Gastrocnemius medialis (tissue), 4 donors: Measurements from ENCODE around the gene CTDSP1. TPM values are rescaled to one million over a fixed set of nuclear protein-coding genes. Genes with fewer than 3 reads are reported as not detected.
A peak's percentile ranks its signal among the peaks of the same experiment; 100 is the strongest.

ENCODE experiments used
- ATAC-seq, 2 donors: fragments of 150-250 bp; one replicate each; pipeline ENCODE4 v1.9.1; 2016
- DNase-seq, 2 donors: peaks; one replicate each; pipeline ENCODE4 v3.0.0-alpha.2; 2019
- H3K27ac ChIP-seq, 4 donors: fragments of 200-600 bp; sonication (generic); 1 replicate in 1 of 4; 2 replicates in 3 of 4; pipeline ENCODE4 v1.5.1; 2016 to 2018; ENCODE audit warnings: mild to moderate bottlenecking in 2 of 4, moderate library complexity in 1 of 4
- H3K27me3 ChIP-seq, 3 donors: fragments of 200-600 bp; sonication (generic) in 2 of 3; 1 replicate in 1 of 3; 2 replicates in 2 of 3; pipeline versions ENCODE4 v1.5.1 to v1.6.0; 2016 to 2019; ENCODE audit warnings: mild to moderate bottlenecking in 1 of 3, moderate library complexity in 1 of 3
- H3K36me3 ChIP-seq, 2 donors: fragments of 200-600 bp; sonication (generic) in 1 of 2; one replicate each; pipeline ENCODE4 v1.5.1; 2017 to 2018
- H3K4me1 ChIP-seq, 2 donors: fragments of 200-600 bp; sonication (generic) in 1 of 2; one replicate each; pipeline ENCODE4 v1.5.1; 2016 to 2017; ENCODE audit warnings: mild to moderate bottlenecking in 2 of 2
- H3K4me3 ChIP-seq, 4 donors: fragments of 200-600 bp; sonication (generic) in 3 of 4; 1 replicate in 1 of 4; 2 replicates in 3 of 4; pipeline ENCODE4 v1.5.1; 2016 to 2019; ENCODE audit warnings: mild to moderate bottlenecking in 2 of 4
- H3K9me3 ChIP-seq, 3 donors: fragments of 200-600 bp; sonication (generic) in 2 of 3; 1 replicate in 1 of 3; 2 replicates in 2 of 3; pipeline ENCODE4 v1.5.1; 2016 to 2019
- POLR2A ChIP-seq, 2 donors: fragments of 450-650 bp; IDR thresholded peaks; one replicate each; pipeline ENCODE4 v1.6.1; 2017; ENCODE audit warnings: antibody characterized with exemption in 2 of 2, mild to moderate bottlenecking in 2 of 2, moderate library complexity in 2 of 2
- in situ Hi-C, 4 donors: fragments of 200-750 bp; cut with MboI; loops; one replicate each; pipeline versions ENCODE4 v1.15.0 to v1.8.0; 2017; ENCODE audit warnings: low sequenced_read_pairs in 4 of 4
- intact Hi-C: fragments of 100-400 bp; cut with DNase I; formaldehyde crosslinking; loops from one replicate; pipeline ENCODE4 v1.15.1; 2023; ENCODE audit warnings: low total_unique reads
- total RNA-seq, 4 donors: library from RNA; depleted of rRNA; stranded (reverse); fragments of >200 nt; gene quantifications; one replicate each; pipeline versions ENCODE4 v1.1.0 to v1.2.3, GENCODE V29; 2016
- TF ChIP-seq, protein P1 (sequence below), 5 experiments: fragments of 450-650 bp in 3 of 5; fragments of 200-600 bp in 2 of 5; sonication (generic) in 2 of 5; IDR thresholded peaks in 4 of 5; conservative IDR thresholded peaks in 1 of 5; 1 replicate in 4 of 5; 2 replicates in 1 of 5; pipeline ENCODE4 v1.5.1; 2016 to 2019; ENCODE audit warnings: antibody characterized with exemption in 5 of 5, mild to moderate bottlenecking in 3 of 5, moderate library complexity in 3 of 5

CTDSP1 gene
- total RNA-seq, 4 donors from 2014 or later: 46.7 to 77.4 (median 53.6) TPM

DNA sequence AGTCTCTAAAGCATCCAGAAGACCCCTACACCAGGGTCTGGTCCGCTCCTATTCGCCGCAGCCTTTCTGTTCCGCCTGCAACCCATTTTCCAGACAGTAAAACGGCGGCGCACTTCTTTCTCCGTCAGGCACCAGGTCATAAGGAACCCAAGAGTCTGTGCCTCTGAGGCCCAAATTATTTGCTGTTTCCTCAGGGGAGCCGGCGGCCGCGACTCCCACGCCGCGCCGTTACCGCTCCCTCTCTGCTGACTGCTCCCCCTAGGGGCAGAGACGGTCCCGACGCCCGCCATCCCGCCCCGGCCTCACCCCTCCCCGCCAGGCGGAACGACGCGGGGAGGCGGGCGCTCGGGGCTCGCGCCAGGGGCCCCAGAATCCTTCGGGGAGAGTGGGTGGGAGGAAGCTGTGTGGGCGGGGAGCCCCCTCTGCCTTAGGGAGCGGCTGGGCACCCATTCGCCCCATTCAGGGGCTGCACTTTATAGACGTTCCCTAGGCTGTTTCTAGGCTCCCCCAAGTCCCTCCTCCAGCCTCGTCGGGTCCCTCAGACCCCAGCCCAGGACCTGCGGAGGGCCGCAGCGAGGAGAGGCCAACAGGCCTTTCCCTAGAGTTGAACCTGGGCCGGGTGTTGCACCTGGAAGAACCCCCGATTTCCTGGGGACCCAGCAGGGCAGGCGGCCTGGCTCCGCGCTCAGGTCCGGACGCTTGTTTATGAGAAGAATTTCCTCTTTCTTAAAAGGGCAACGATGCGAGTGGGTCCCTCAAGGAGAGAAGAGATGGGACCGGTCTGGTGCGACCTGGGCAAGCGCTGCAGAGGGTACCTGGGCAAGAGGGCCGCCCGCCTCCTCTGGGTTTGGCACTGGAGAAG lies 3.6 kb upstream of the CTDSP1 start:
- peak; percentile 30 to 44 for TF ChIP-seq POLR2A (IDR thresholded peaks at IDR 0.05)
- TF ChIP-seq, protein P1, sequence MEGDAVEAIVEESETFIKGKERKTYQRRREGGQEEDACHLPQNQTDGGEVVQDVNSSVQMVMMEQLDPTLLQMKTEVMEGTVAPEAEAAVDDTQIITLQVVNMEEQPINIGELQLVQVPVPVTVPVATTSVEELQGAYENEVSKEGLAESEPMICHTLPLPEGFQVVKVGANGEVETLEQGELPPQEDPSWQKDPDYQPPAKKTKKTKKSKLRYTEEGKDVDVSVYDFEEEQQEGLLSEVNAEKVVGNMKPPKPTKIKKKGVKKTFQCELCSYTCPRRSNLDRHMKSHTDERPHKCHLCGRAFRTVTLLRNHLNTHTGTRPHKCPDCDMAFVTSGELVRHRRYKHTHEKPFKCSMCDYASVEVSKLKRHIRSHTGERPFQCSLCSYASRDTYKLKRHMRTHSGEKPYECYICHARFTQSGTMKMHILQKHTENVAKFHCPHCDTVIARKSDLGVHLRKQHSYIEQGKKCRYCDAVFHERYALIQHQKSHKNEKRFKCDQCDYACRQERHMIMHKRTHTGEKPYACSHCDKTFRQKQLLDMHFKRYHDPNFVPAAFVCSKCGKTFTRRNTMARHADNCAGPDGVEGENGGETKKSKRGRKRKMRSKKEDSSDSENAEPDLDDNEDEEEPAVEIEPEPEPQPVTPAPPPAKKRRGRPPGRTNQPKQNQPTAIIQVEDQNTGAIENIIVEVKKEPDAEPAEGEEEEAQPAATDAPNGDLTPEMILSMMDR (IDR thresholded peaks at IDR 0.05 in 4 of 5, conservative IDR thresholded peaks at IDR 0.05 in 1 of 5): peak; percentile 92 to 99 (median 95)
- intact Hi-C loops: loop anchor here (1.0 to 10.0 kb wide), 8 partner anchors 95 to 1984 kb away; partner anchors contain the start of genes BCS1L, CNOT9, PRKAG3 and RNF25
- DNase-seq: peak; percentile 81 to 91
- Histone ChIP-seq H3K27ac (peak overlapping the region; percentile 97 to 100 (median 98)), H3K4me3 (peak overlapping the region; percentile 87 to 99 (median 93)), H3K27me3 (no peaks in the 10 kb centered on the region), H3K36me3 (no peaks in the 10 kb centered on the region), H3K4me1 (peaks cover 17 to 29% of the 10 kb centered on the region in 2 donors), H3K9me3 (no peaks in the 10 kb centered on the region)
- in situ Hi-C loops: loop anchor here in 1 of 4 donors (10.0 kb wide), 1 partner anchor 121 kb away; the partner anchor contains the start of genes AAMP and PNKD
- ATAC-seq: peak; percentile 57 to 59

DNA sequence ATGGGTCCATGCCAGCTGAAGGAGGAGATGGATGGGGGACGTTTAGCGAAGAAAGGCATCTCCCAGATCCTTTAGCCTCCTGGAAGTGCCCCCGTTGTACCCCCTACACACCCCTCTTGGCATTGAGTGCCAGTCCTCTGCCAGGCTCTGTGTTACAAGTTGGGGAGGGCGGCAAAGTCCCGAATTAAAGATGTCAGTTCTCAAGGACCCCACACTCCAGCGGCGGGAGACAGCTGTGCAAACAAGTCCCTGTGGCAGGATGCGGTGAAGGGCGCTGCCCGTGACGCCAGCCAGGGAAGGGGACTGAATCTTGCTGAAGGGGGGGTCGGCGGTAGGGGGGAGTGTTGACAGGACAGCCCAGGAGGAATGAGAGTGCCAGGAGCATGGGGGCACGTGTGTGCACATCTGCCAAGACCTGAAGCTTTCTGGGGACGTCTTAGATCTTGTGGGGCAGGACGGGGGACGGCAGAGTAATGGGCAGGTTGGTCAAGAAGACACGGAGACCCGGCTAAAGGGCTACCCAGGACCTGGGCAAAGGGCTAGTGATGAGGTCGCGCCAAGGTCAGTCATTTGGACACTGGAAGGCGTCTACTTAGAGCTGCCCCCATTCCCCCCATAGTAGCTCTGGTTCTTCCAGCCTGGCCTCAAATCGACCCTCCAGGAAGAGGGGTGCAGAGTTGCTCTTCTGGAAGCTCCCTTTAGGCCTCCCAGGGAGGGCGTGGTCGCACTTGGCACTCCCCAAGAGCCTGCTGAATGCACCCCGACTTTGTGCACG lies 2.8 kb upstream of the CTDSP1 start:
- intact Hi-C loops (loop anchor here (1.0 to 10.0 kb wide), 8 partner anchors 96 to 1985 kb away; partner anchors contain the start of genes BCS1L, CNOT9, PRKAG3 and RNF25), in situ Hi-C loops (loop anchor here in 1 of 4 donors (10.0 kb wide), 1 partner anchor 122 kb away; the partner anchor contains the start of genes AAMP and PNKD)
- peak overlapping the region; percentile 97 to 100 (median 98) for H3K27ac ChIP-seq
- H3K9me3 ChIP-seq: no peaks in the 10 kb centered on the region
- DNase-seq: peak in 1 of 2 donors; percentile 68
- ATAC-seq: no peak
- H3K4me3 ChIP-seq: peak overlapping the region; percentile 87 to 99 (median 93)
- TF ChIP-seq, protein P1 (IDR thresholded peaks at IDR 0.05 in 4 of 5, conservative IDR thresholded peaks at IDR 0.05 in 1 of 5): no peak
- peak in 1 of 2 donors; percentile 8 for TF ChIP-seq POLR2A (IDR thresholded peaks at IDR 0.05)
- peaks cover 0 to 8% of the 10 kb centered on the region in 2 donors for H3K36me3 ChIP-seq
- peaks cover 25 to 37% of the 10 kb centered on the region in 2 donors for H3K4me1 ChIP-seq
- no peaks in the 10 kb centered on the region for H3K27me3 ChIP-seq

DNA sequence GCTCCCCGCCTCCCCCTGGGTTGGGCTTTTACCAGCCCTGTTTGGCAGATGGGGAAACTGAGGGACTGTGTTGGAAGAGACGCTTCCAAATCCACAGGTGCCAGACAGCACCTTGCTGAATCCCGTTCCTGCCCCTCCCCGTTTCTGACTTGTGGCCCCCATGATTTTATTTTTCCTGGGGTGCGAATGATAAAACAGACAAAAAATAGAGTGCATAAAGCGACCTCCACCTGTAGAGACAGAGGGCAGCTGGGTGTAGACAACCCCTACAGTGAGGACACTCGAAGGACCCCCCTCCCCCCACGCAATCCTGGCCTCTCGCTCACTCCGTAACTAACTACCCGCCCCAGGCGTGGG lies 2.2 kb upstream of the CTDSP1 start:
- intact Hi-C loops (loop anchor here (5.0 to 10.0 kb wide), 4 partner anchors 260 to 1985 kb away; partner anchors contain the start of genes BCS1L, PRKAG3, RNF25 and SMARCAL1), in situ Hi-C loops (loop anchor here in 1 of 4 donors (10.0 kb wide), 1 partner anchor 123 kb away; the partner anchor contains the start of genes AAMP and PNKD)
- Histone ChIP-seq H3K27ac (peak overlapping the region; percentile 97 to 100 (median 98)), H3K4me3 (peak overlapping the region; percentile 87 to 99 (median 93)), H3K4me1 (peaks cover 30 to 43% of the 10 kb centered on the region in 2 donors), H3K36me3 (peaks cover 0 to 14% of the 10 kb centered on the region in 2 donors), H3K27me3 (no peaks in the 10 kb centered on the region), H3K9me3 (no peaks in the 10 kb centered on the region)
- TF ChIP-seq, protein P1 (IDR thresholded peaks at IDR 0.05 in 4 of 5, conservative IDR thresholded peaks at IDR 0.05 in 1 of 5): no peak
- TF ChIP-seq POLR2A (IDR thresholded peaks at IDR 0.05): no peak
- ATAC-seq: no peak
- no peak for DNase-seq

DNA sequence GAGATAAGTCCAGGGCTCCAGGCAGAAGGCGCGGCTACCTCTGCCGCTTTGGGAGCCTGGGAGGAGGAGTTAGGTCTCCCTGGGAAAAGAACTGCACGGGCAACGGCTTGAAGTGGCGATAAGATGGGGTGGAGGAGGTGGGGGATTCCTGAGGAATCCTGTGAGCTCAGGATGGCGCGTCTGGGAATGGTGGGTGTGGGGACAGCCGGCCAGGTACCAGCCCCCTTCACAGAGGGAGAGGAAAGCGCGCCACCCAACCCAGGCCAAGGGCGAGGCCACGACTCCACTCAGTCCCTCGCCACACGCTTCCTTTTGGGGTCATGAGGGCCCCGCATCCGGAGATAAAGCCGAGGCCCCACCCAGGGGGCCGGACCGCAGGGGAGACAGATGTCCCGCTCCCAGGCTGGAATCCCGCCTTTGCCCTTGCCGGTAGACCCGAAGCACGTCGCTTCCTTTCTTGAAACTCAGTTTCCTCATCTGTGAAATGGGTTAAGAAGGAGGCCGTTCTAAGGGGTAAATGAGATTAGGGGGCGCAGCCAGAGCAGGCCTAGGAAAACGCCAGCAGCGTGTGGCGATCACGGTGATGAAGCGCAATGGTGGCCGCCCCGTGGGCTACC lies 1.7 kb upstream of the CTDSP1 start:
- in situ Hi-C loops: loop anchor here in 1 of 4 donors (10.0 kb wide), 1 partner anchor 123 kb away; the partner anchor contains the start of genes AAMP and PNKD
- TF ChIP-seq, protein P1 (IDR thresholded peaks at IDR 0.05 in 4 of 5, conservative IDR thresholded peaks at IDR 0.05 in 1 of 5): no peak
- TF ChIP-seq POLR2A (IDR thresholded peaks at IDR 0.05): peak; percentile 36 to 59
- ATAC-seq: no peak
- H3K27ac ChIP-seq: peak overlapping the region; percentile 97 to 100 (median 98)
- peak overlapping the region; percentile 87 to 99 (median 93) for H3K4me3 ChIP-seq
- no peaks in the 10 kb centered on the region for H3K27me3 ChIP-seq
- H3K36me3 ChIP-seq: peaks cover 0 to 18% of the 10 kb centered on the region in 2 donors
- peak; percentile 40 to 60 for DNase-seq
- H3K4me1 ChIP-seq: peaks cover 32 to 44% of the 10 kb centered on the region in 2 donors
- no peaks in the 10 kb centered on the region for H3K9me3 ChIP-seq
- intact Hi-C loops: loop anchor here (2.0 to 10.0 kb wide), 5 partner anchors 181 to 1986 kb away; partner anchors contain the start of genes ARPC2, BCS1L, PRKAG3 and RNF25
